Measurements from ENCODE around the gene TAF12.
"Not testable (repeated sequence)": the region's sequence is repeated elsewhere in the genome, so short reads cannot be mapped to it uniquely, and the experiment has no call there.

The TAF12 gene

DNA sequence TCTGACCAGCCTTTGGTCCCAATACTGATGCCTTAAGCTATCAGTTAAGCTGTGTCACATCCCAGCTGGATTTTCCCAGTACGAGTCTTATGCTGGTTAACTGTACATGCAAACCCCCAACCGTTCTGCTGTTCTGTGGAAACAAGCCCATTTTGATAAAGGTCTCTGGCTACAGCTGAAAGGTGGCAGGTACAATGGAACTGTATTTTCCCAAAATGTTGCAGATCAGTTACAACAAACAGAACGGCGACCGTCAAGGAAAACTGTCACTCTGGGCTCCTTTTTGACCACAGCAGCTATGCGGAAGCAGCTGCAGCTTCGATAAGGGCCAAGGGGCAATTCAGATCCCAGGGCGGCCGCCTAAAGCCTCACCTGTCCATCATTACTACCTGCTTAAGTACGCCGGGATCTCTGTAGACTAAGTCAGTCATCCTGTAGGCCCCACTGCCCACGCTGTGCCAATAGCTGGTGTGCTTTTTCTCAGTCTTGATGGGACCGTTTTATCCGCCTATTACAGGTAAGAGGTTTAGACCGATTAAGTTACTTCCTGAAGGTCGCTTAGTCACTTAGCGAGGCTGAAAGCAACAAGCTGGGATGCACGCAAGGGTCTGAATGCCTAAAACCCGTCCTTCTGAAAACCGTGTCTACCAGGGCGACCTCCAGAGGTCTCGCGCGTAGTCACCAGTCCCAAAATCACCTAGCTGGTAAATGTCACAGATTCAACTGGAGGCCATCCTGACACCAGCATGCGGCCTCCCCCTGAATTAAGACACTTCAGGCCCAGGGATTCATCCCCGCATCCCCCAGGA lies 61.9 kb downstream of the TAF12 start:
- DNase-seq = peak; percentile 8

DNA sequence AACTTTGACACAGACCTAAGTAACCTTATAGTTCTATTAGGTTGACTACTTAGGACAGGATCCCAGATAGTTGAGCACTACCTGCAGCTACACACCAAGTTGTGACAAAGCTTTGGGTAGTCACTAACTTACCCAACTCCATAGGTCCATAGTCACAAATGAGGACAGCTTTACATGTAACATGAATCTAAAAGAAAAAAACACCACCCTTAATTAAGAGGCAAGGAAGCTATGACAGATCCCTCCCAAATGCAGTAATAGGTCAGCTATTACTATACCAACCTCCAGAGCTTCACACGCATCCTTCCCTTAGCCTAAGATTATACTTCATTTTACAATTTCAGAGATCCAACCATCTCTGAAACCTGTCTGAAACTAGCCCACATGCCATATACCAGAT lies 63.5 kb downstream of the TAF12 start:
- no peak for DNase-seq

DNA sequence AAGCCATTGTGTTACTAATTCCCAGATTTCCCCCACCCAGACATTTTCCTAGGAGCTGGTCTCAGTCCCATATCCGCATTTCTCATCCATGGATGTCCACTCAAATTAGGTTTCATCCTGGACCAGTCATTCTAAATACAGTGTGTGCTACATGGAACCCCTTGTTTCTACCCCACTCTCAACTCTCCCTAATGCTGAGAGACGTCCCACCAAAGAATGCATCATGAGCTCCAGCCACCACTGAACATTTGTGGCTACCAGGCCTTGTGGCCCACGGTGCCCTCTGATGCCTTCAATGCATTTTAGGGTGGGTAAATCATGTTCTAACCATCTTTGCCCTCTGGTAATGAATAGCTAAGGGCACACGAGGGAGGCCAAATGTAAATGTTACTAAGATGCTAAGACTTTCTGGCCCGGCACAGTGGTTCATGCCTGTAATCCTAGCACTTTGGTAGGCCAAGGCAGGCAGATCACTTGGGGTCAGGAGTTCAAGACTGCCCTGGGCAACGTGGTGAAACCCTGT lies 64.1 kb downstream of the TAF12 start:
- no peak for DNase-seq

DNA sequence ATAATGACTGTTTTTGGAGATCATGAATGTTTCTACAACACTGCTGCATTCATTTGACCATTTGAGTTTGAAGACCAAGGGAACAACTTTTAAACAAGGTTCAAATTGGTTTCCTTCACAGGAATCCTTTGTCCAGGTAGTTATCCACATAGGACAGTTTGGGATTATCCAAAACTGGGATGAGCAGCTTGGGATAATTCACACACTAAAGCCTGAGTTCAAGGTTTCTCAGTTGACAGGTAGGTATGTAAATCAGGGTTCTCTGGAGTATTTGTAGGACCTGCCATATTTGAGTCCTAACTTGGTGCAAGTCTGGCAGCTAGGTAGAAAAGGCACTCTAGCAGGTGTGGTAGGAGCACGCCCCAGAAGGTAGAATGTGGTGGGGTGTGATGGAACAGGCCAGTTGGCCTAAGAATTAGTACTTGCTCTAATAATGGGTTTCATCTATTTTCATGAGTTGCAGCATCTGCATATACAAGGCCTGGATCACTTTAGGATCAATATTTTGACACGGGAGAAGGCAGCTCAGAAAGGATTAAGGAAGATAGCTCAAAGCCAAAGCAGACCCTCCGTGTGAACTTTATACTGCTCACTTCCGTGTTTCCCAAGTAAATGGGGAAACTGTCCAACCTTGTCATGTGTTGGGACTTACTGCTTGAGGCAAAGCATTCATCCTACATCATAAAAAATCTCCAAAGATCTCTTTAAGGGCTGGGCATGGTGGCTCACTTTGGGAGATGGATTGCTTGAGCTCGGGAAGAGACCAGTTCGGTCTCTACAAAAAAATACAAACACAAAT lies 64.9 kb downstream of the TAF12 start:
- no peak for DNase-seq

DNA sequence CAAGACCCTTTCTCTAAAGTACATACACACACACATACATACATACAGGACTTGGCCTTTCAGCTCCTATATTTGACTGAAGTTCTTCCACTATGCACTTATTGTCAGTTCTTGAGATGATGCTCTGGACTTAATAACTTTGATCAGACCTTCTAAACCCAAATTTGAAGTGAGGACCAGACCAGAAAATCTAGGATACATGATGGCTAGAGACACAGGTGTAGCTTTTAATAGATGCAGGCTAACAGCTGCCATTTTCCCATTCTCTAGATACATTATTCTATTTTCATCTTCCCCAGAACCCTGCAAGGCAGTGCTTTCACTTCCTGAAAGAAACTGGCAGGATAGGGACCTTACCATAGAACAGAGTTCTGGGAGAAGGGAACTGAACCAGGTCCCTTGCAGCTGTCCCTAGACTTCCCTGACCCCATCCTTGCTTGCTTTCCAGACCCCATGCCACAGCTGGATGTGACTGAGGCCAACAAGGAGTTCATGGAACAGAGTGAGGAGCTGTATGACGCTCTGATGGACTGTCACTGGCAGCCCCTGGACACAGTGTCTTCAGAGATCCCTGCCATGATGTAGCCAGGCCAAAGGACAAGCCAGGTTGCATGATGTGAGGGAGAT lies 65.7 kb downstream of the TAF12 start:
- DNase-seq = no peak

DNA sequence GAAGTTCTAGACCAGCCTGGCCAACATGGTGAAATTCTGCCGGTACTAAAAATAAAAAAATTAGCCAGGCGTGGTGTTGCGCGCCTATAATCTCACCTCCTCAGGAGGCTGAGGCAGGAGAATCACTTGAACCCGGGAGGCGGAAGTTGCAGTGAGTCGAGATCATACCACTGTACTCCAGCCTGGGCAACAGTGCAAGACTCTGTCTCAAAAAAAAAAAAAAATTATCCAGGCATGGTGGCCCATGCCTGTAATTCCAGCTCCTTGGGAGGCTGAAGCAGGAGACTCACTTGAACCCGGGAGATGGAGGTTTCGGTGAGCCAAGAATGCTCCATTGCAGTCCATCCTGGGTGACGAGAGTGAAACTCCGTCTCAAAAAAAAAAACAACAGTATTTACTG lies 69.3 kb downstream of the TAF12 start:
- DNase-seq = no peak

DNA sequence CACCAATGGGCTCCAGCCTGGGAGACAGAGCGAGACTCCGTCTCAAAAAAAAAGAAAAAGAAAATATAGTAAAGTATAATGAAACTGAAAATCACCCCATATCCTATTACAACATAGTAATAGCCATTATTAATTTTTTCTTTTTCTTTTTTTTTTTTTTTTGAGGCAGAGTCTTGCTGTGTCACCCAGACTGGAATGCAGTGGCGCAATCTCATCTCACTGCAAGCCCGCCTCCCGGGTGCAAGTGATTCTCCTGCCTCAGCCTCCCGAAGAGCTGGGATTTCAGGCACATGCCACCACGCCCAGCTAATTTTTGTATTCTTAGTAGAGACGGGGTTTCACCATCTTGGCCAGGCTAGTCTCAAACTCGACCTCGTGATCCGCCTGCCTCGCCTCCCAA lies 70.0 kb downstream of the TAF12 start:
- DNase-seq = not testable (repeated sequence)

DNA sequence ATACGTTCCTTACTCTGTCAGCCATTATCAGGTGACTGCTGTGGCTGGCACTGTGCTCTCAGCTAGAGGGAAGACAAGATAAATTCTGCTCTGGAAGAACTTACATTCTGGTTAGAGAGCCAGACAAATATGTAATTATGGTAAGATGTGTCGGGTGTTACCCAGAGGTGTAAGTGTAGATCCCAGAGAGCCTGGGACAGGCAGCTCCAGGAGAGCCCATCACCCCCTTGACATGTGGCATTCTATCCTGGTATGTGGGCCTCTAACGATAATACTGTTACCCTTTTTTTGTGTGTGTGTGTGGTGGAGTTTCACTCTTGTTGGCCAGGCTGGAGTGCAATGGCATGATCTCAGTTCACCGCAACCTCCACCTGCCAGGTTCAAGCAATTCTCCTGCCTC lies 71.0 kb downstream of the TAF12 start:
- no peak for DNase-seq

DNA sequence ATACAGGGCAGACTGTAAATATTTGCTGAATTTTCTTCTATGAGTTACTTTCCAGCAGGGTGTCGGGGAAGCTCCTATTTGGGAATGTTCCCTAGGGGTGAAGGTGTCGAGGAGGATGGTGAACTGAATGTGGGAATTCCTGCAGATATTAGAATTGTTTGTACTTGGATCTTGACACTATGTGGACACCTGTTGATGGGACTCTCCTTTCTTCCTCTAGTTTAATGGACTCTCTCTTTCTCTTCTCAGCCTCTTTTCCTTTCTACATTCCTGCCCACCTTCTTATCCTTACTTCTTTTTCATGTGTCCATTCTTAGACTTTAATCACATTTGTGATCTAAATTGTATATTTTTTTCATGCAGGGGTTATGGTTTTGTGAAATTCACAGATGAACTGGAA lies 75.9 kb downstream of the TAF12 start:
- no peak for DNase-seq

DNA sequence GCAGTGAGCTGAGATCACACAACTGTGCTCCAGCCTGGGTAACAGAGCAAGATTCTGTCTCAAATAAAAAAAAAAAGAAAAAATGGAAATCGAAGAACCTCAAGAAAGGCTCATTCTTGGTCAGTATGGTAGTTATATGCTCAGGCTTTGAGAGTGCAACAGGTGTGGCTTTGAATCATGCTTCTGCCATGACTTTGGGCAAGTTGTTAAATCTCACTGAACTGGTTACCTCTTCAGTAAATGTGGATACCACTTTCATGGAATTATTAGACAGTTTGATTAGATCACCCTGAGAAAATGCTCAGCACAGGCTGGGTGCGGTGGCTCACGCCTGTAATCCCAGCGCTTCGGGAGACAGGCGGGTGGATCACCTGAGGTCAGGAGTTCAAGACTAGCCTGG lies 77.1 kb downstream of the TAF12 start:
- no peak for DNase-seq

DNA sequence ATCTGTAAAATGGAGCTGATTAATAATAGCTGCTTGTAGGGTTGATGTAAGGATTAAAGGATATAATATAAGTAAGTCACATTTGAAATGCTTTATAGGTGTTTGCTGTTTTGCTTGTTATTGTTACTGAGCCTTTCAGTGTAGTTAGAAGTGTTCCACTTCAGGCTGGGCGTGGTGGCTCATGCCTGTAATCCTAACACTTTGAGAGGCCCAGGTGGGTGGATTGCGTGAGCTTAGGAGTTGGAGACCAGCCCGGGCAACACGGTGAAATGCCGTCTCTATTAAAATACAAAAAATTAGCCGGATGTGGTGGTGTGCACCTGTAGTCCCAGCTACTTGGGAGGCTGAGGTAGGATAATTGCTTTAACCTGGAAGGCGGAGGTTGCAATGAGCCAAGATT lies 77.8 kb downstream of the TAF12 start:
- DNase-seq = no peak

DNA sequence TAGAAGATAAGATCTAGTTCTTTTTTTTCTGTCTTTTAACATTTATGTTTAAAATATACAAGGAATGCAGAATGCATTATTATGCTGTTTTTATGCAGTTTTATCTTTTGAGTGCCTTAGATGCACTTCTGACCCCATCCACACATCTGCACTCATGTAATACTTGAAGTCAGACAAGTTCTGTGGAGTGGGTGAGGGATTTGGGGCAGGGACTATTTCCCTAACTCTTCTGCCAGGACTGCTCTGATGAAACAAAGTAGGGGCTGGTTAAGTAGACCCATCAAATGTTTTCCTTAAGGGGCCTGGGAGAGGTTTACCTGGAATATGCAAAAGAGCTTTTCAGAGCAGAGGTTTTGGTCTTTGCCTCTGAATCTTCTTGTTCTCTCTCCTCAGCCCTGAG lies 78.6 kb downstream of the TAF12 start:
- DNase-seq = no peak

DNA sequence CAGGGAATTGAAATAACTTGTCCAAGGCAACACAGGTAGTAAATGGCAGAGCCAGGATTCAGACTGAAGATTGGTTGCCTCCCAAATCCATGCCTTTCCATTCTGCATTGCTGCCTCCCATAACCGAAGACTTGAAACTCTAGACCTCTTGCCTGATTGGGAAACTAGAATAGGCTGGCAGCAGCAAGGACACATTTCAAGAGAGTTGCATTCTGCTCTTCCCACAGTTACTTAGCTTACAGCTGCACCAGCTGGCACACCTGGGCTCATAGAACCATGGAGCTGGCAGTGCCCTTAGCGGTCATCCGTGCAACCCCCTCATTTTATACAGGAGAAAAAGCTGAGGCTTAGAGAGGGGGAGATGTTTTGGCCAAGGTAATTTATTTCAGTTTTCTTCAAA lies 82.0 kb downstream of the TAF12 start:
- DNase-seq = no peak

All from NCI-H524 treated with DMSO at 0.1 percent for 48 hours (cell line).